Inferior parietal cortex (tissue), 1 donor: ENCODE results near the gene SLC2A1.
"Not testable (repeated sequence)": the region's sequence is repeated elsewhere in the genome, so short reads cannot be mapped to it uniquely, and the experiment has no call there.

Experiments
- DNase-seq: peaks from one replicate; pipeline ENCODE4 v3.0.0-alpha.2; 2016; ENCODE audit errors: extremely low spot score

SLC2A1 gene

DNA sequence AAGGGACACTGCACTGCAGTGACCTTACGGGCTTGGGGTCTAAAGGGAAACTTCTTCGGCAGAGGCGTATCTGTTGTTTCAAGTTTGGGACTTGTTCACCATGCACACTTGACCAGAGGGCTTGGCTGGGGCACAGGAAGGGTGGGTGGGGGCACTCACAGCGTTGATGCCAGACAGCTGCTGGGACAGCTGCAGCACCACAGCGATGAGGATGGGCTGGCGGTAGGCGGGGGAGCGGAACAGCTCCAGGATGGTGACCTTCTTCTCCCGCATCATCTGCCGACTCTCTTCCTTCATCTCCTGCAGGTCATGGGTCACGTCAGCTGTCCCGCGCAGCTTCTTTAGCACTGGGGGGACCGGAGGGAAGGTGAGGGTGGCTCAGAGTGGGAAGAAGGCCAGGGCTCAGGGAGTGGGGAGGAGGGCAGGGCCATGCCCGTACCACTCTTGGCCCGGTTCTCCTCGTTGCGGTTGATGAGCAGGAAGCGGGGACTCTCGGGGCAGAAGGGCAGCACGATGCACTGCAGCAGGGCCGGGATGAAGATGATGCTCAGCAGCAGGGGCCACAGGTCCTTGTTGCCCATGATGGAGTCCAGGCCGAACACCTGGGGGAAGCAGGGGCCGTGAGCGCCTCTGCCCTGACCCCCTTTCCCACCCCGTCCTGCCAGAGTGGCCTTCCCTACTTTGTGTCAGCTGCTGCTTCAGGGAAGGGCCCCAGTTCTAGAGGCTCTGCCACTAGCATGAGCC is 29.1 kb downstream of the SLC2A1 start:
- DNase-seq: no peak

DNA sequence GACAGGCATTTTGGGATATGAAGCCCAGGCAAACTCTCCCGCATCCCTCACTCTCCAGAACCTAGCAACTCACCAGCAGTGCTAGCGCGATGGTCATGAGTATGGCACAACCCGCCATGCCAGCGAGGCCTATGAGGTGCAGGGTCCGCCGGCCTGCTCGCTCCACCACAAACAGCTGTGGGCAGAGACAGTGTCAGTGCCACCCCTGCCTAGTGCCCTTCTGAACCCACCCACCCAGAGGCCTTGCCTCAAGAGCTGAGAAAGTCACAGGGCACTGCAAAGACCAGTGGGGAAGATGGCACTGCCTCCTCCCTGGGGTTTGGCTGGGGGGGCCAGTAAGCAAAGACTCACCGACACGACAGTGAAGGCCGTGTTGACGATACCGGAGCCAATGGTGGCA is 29.8 kb downstream of the SLC2A1 start:
- DNase-seq: no peak

DNA sequence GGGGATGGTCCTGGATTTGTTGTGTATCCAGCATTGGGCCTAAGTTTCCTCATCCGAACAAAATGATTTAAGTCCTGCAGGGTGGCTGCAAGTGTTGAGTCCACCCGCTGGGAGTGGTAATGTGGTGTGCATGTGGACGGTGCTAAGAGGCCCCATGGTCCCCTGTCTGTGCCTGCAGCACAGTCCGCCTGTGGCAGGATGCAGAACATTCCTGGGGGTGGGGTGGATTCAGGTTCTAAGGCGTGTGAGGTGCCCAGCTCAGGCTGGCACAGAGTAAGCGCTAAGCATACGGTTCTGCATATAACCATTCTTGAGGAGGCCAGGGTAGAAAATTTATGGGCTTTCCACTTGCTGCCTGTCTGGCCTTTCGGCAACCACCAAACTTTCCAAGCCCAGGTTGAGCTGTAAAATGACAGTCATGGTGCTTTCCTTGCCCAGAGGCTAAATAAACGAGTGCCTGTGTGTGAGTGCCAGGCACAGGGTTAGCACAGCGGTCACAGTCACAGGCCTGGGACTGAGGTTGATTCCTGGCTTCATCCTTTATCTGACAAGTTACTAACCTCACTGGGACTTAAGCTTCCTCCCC is 30.7 kb downstream of the SLC2A1 start:
- no peak for DNase-seq

DNA sequence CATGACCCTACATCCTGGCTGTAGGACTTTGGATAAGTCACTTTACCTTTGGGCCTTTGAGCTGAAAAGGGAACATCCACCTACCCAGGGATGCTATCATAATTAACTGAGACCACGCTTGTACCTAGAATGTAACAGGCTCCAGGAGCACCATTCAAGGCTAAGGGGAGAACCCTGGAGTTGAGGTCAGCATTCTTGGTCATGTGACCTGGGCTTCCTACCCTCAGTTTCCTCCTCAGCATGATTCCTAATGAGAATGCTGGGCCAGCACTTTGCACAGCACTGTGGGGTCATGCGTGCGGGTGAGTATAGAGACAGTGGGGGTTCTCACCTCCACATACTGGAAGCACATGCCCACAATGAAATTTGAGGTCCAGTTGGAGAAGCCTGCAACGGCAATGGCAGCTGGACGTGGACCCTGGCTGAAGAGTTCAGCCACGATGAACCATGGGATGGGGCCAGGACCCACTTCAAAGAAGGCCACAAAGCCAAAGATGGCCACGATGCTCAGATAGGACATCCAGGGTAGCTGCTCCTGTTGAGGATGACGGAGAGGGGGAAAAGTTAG is 31.3 kb downstream of the SLC2A1 start:
- DNase-seq: no peak

DNA sequence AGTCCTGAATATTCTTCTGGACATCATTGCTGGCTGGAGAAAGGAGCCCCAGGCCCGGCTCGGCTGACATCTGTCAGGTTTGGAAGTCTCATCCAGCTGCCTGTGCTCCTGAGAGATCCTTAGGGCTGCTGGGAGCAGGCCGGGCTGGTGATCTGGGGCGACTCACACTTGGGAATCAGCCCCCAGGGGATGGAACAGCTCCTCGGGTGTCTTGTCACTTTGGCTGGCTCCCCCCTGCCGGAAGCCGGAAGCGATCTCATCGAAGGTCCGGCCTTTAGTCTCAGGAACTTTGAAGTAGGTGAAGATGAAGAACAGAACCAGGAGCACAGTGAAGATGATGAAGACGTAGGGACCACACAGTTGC is 31.8 kb downstream of the SLC2A1 start:
- no peak for DNase-seq

DNA sequence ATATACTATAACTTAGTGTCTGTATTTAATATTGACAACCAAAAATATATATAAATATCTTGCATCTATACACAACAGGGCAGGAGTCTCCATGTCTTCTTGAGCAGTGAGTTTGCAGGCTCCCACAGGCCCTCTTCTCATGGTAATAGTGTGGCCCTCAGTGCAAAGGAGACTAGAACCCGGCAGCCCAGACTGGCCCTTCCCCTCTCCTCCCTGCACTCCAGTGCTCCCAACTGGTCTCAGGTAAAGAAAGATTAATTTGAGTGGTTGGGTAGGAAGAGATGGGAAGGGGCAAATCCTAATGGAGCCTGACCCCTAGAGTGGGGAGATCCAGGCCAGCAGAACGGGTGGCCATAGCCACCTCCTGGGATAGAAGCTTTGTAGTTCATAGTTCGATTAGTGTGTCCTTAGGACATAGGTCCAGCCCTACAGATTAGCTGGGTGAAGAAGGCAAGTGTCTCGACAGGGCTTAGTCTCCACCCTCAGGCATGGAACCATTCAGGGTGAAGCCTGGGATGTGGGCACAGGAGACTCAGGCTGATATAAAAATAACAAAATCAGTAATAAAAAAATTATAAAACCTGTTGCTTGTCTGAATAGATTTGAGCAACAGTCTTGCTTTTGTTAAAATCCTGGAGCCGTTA is 32.3 kb downstream of the SLC2A1 start:
- DNase-seq: no peak

DNA sequence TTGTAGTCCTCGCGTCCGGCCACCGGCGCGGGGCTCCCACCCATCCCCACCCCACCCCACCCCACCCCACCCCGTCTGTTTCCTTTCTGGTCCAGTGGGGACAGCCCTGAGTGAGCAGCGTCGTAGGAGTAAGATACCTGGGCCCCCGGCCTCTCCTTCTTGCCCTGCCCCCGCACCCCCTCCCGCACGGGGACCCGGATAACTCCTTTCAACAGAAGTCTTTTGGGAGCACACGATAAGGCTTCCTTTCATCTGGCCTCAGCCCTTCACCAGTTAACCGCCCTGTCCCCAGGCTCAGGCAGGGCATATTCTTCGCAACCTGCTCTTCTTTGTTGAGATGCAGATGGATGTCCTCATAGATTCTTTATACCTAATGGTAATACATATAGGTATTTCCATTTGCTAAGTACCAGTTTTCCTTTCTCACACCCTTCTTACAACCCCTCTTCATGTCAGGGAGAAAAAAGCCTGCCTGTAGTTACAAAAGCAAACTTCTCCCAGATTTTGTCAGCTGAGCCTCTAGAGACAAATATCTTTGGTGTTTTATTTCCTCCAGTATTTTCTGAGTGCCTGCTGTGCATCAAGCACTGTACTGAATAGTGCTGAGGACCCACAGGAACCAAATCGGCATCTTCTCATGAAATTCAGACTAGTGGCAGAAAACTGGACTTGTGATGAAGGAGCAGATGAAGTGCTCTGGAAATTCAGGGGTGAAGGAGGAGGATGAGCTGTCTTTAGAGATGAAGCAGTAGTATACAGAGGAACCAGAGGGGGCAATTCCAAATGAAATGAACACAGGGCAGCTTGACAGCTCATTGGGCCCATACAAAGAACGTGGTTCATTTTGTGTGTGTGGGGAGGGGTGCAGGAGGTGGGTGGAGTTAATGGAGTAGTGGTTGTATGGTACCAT is 33.6 kb downstream of the SLC2A1 start:
- peak; percentile 54 for DNase-seq

DNA sequence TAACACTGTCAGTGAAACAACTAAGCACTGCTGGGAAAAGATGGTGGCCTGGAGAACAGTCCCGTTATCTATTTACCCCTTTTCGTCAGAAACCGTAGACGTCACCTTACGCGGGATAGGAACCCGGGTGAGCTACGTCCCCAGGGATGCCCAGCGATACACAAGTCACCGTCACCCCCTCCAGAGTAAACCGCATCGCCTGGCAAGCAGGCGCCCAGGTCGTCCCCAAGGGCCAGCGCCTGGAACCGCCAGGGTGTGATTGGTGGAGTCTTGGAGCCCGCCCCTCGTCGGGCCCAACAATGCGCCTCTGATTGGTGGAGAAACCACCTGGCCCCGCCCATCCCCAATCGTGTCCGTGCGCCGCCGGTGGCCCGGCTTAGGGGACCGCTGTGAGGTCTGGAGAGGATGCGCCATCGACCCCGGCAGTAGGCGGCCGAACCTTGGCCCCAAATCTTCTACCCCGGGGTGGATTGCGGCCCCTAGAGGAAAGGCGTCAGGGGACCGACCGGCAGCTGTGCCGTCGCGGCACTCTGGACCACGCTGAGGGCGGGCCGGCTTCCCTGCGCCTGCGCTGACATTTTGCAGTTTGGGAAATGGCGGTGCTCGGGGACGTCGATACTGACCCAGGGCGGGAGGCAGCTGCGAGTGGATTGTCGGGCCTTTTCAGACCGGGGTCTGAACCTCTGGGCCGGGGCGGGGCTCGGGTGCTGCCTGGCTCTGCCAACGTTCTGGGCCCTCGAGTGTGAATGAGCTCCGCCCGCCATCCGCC is 34.4 kb downstream of the SLC2A1 start:
- peak; percentile 98 for DNase-seq

DNA sequence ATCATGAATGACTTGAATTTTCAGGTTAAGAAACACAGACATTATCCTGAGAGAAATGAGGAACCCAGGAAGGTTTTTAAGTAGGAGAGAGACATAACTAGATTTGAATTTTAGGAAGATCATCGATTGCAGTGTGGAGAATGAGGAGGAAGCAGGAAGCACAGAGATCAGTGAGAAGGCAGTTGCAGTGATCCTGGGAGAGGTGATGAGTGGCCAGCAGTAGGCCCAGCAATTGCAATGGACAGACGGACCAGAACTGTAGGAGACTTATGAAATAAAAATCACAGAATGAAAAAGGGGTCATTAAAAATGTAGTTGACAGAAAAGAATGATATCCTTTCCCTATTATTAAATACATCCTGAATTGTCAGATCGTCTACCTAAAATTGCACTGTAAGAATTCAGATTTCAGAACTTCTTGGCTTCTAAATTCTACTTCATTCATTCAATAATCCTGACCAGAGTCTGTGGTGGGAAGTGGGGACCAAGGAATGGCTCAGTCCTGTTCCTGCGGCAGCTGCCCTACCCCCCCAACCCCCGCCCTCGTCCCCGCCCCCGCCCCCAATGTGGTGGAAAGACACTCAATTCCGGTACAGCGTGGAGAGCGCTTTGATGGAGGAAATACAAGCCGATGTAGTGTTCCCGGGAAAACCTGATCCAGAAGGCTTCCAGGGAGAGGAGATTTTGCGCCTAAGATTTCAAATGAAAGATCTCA is 35.1 kb downstream of the SLC2A1 start:
- DNase-seq: peak; percentile 41

DNA sequence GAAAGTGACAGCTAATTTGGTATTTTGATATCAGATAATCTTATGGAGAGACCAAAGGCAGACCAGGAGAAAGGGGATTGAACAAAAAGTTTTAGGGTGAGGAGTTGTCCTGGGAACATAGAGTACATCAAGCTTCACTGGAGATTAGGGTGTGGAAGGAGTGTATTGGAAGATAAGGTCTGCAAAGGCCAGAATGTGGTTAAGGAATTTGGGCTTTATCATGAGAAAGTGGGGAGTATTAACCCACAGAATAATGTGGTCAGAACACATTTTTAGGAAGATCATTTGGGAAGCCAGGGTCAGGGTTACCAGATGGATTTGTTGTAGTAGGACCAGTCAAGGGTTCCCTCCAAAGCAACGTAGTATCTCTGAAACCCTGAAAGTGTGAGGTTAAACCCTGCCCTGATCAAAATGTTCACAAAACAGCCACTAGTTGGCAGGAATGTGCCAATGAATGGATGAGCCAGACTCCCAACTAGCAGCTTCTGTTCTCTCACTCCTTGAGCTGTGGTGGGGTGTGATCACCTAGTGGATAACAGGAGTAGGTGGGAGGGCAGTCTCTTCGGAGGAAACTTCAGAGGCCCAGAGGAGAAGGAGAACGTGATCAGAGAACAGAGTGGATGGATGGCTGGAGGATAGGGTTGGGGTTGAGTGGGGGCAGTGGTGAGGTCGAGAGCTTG is 35.8 kb downstream of the SLC2A1 start:
- DNase-seq: peak; percentile 85

DNA sequence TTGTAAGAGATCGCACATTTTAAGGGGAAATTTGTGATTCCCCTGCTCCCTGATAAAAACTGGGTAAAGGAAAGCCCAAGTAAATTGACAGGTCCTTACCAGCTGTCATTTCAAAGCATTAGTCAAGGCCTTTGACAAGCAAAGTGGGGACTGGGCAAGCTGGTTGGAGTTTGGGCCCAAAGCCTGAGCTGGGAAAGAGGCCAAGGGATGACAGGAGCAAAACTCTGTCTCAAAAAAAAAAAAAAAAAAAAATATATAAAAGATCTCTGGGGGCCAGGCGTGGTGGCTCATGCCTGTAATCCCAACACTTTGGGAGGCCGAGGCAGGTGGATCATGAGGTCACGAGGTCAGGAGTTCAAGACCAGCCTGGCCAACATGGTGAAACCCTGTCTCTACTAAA is 36.9 kb downstream of the SLC2A1 start:
- DNase-seq: no peak

DNA sequence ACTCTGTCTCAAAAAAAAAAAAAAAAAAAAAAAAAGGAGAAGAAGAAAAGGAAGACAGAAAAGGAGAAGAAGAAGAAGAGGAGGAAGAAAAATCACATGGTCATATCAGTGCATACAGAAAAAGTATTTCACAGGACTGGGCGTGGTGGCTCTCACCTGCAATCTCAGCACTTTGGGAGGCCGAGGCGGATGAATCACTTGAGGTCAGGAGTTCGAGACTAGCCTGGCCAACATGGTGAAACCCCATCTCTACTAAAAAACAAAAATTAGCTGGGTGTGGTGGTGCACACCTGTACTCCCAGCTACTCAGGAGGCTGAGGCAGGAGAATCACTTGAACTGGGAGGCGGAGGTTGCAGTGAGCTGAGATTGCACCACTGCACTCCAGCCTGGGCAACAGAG is 39.0 kb downstream of the SLC2A1 start:
- not testable (repeated sequence) for DNase-seq

DNA sequence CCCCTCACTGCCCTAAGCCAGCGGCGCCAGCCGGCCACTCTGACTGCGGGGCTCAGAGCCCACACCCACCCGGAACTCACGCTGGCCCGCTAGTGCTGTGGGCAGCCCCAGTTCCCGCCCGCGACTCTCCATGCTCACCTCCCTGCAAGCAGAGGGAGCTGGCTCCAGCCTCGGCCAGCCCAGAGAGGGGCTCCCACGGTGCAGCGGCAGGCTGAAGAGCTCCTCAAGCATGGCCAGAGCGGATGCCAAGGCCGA is 41.5 kb downstream of the SLC2A1 start:
- DNase-seq: no peak

DNA sequence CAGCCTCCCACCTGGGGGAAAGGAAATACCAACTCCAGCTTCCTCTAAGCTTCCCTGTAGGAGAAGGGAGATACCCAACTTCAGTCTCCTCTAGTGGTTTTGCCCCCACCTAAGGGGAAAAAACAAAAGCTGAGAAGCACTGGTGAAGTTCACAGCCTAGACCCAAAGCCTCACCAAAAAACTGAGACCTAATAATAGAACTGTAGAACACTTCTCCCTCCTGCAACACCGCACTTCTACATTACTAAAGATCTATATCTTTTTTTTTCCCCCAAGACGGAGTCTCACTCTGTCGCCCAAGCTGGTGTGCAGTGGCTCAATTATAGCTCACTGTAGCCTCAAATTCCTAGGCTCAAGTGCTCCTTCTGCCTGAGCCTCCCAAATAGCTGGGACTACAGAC is 43.2 kb downstream of the SLC2A1 start:
- no peak for DNase-seq

DNA sequence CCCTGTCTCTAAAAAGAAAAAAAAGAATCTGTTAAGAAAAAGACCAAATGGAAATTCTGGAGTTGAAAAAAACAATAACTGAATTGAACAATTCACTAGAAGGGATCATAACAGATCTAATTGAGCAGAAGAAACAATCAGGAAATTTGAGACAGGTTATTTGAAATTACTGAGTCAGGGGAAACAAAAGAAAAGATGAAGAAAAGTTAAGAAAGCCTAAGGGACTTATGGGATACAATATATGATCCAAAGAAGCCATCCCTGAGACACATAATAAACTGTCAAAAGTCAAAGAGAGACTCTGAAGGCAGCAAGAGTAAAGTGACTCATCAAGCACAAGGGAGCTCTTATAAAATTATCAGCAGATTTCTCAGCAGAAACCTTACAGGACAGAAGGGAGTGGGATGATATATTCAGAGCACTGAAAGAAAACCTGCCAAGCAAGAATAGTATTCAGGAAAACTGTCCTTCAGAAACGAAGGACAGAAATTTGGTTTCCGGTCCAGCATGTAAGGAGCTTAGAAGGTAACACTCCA is 44.5 kb downstream of the SLC2A1 start:
- DNase-seq: no peak

DNA sequence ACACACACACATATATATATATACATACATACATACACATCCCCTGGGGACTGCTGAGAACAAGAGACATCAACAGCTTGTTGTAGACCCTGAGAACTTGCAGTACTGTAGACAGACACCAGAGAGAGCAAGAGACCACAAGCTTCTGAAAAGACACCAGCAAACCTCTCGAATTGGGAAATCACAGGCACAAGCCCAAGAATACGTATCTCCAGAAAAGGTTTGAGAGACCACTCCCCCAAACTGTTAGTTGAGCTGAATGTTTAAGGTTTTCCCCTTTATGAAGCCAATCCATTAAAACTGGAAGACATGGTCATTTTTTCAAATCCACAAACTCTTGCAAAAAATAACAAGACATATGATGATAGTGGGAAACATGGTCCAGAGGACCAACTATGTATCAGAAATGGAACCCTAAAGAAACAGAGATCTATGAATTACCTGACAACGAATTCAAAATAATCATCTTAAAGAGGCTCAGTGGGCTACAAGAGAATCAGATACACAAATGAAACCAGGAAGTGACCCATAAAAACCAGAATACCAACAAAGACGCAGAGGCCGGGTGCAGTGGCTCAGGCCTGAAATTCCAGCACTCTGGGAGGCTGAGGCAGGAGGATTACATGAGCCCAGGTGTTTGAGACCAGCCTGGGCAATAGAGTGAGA is 45.1 kb downstream of the SLC2A1 start:
- DNase-seq: peak; percentile 63

DNA sequence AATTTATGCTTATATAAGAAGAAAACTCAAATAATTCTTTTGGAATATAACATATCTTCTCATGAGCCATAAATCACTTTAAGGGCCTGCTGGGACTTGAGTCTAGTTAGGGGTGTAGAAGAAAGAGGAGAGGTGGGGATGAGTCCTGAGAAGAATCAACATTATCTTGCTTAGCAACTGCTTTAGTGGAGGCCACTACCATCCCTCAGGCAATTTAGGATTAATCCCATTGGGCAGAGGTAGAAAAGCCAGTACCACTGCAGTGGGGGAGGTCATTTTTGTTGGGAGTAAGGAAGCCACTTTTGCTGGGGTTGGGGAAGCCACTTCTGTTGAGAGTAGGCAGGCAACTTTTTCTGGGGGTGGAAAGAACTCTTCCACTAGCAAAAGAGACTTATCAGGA is 47.7 kb downstream of the SLC2A1 start:
- DNase-seq: no peak

DNA sequence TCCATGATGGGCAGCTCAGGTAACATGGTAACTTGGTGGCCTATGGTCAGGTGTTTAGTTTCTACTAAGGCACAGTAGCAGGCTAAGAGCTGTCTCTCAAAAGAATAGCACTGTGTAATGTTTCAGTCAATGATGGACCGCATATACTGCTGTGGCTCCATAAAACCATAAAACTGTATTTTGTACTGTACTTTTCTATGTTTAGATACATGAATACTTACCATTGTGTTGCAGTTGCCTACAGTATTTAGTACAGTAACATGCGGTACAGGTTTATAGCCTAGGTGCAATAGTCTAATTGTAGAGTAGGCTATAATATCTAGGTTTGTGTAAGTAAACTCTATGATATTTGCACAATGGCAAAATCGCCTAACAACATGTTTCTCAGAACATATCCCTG is 50.6 kb downstream of the SLC2A1 start:
- no peak for DNase-seq

DNA sequence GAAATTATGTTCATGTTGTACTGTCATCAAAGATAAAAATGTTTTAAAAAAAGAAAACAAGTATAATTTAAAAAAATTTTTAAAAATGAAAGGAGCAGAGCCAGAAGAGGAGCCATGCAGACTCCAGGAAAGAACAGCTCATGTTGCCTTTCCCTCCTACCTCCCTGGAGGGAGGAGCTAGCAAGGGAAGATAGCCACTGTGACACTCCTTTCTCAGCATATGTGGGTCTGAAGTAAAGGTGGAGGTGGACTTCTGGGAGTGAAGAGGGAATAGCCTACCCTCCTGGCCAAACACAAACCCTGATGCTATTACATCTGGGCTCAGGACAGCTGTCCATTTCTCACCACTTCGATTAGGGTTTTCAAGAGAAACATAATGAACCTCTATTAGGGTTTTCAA is 54.2 kb downstream of the SLC2A1 start:
- no peak for DNase-seq
